HCT116 (cell line): ENCODE data around the gene WDR26. TPM values are rescaled to one million over a fixed set of nuclear protein-coding genes. Genes with fewer than 3 reads are reported as not detected.

Experiments
- ATAC-seq: fragments of 200-7000 bp; cut with Tn5 transposase; 2 replicates; pipeline ENCODE4 v1.9.1; 2020; ENCODE audit warnings: mild to moderate bottlenecking, moderate library complexity
- BruUV-seq: library from RNA; stranded (reverse); fragments of 400-500 nt; replicated peaks from 2 replicates; lab custom pipeline; 2021; lab: Mats Ljungman, UMichigan
- CTCF ChIA-PET: fragments of 300-600 bp; sonication (Branson Sonifier 250); formaldehyde crosslinking; loops from one replicate; lab custom pipeline; 2021; ENCODE audit warnings: antibody characterized with exemption; lab: Charles Lee
- POLR2A ChIA-PET: fragments of 300-600, 350-600 bp; sonication (Branson Sonifier 250); formaldehyde crosslinking; loops from one replicate; lab custom pipeline; 2021; ENCODE audit warnings: antibody characterized with exemption; lab: Charles Lee
- RAD21 ChIA-PET, 2 experiments: fragments of 300-600 bp; sonication (Branson Sonifier 250); formaldehyde crosslinking; loops; one replicate each; lab custom pipeline; 2023; ENCODE audit warnings: low total read pairs in 2 of 2; ENCODE audit not compliant: uncharacterized antibody in 2 of 2, unreplicated experiment in 2 of 2, low non-redundant PET in 1 of 2; lab: Charles Lee
- DNase-seq: peaks from one replicate; pipeline ENCODE4 v3.0.0-alpha.2; 2010; ENCODE audit warnings: low read depth, low spot score
- H2AFZ ChIP-seq: fragments of 200-600 bp; shearing (Covaris generic), sonication (generic); 2 replicates; pipeline ENCODE4 v1.6.1; 2017; ENCODE audit warnings: low read depth, mixed run types, mixed read lengths, antibody characterized with exemption, low read length; ENCODE audit not compliant: poor library complexity, severe bottlenecking
- H3K27ac ChIP-seq: 2 replicates; pipeline ENCODE4 v1.5.1; 2012; ENCODE audit warnings: low read depth, low read length
- H3K27me3 ChIP-seq: fragments of 200-600 bp; sonication (generic); 2 replicates; pipeline ENCODE4 v1.6.1; 2016; ENCODE audit warnings: mixed run types, low read length, mixed read lengths; ENCODE audit not compliant: insufficient read depth
- H3K36me3 ChIP-seq, 2 experiments: fragments of 200-500 bp in 1 of 2; fragments of 200-600 bp in 1 of 2; sonication (Bioruptor generic) in 1 of 2; sonication (generic) in 1 of 2; 2 replicates each; pipeline versions ENCODE4 v1.5.1 to v1.6.1; 2014 to 2016; ENCODE audit warnings: low read length in 2 of 2, inconsistent platforms in 1 of 2, mixed read lengths in 1 of 2, mixed run types in 1 of 2; ENCODE audit not compliant: insufficient read depth in 2 of 2, control insufficient read depth in 1 of 2
- H3K4me1 ChIP-seq, 2 experiments: fragments of 200-600 bp in 1 of 2; sonication (generic) in 1 of 2; 2 replicates each; pipeline versions ENCODE4 v1.5.1 to v1.6.1; 2012 to 2017; ENCODE audit warnings: low read length in 2 of 2, inconsistent platforms in 1 of 2, mild to moderate bottlenecking in 1 of 2, mixed read lengths in 1 of 2, mixed run types in 1 of 2, moderate library complexity in 1 of 2; ENCODE audit not compliant: insufficient read depth in 2 of 2, control insufficient read depth in 1 of 2
- H3K4me2 ChIP-seq: fragments of 200-600 bp; sonication (generic); 2 replicates; pipeline ENCODE4 v1.6.1; 2017; ENCODE audit warnings: mixed run types, low read length, mixed read lengths
- H3K4me3 ChIP-seq, 2 experiments: fragments of 200-600 bp in 1 of 2; sonication (generic) in 1 of 2; replicated peaks in 1 of 2; 2 replicates each; pipeline ENCODE4 v1.5.1; 2011 to 2016; ENCODE audit warnings: low read length in 2 of 2, control low read depth in 1 of 2, low read depth in 1 of 2, mild to moderate bottlenecking in 1 of 2, mixed read lengths in 1 of 2, mixed run types in 1 of 2
- H3K79me2 ChIP-seq: fragments of 200-600 bp; sonication (generic); 2 replicates; pipeline ENCODE4 v1.6.1; 2017; ENCODE audit warnings: mild to moderate bottlenecking, mixed run types, low read length, moderate library complexity, mixed read lengths; ENCODE audit not compliant: insufficient read depth
- H3K9ac ChIP-seq: fragments of 200-600 bp; sonication (generic); 2 replicates; pipeline ENCODE4 v1.6.1; 2016; ENCODE audit warnings: low read length, mixed read lengths
- H3K9me2 ChIP-seq: fragments of 200-600 bp; sonication (generic), shearing (Covaris generic); 2 replicates; pipeline ENCODE4 v1.6.1; 2017; ENCODE audit warnings: mixed run types, mild to moderate bottlenecking, moderate library complexity; ENCODE audit not compliant: insufficient read depth
- H3K9me3 ChIP-seq, 2 experiments: fragments of 200-500 bp in 1 of 2; fragments of 200-600 bp in 1 of 2; sonication (Bioruptor generic) in 1 of 2; sonication (generic) in 1 of 2; 2 replicates each; pipeline ENCODE4 v1.6.1; 2014 to 2017; ENCODE audit warnings: low read length in 2 of 2, mixed read lengths in 2 of 2, inconsistent platforms in 1 of 2, low read depth in 1 of 2, mild to moderate bottlenecking in 1 of 2, mixed run types in 1 of 2, moderate library complexity in 1 of 2; ENCODE audit not compliant: control insufficient read depth in 1 of 2, insufficient read depth in 1 of 2
- H4K20me1 ChIP-seq: fragments of 200-600 bp; sonication (generic), shearing (Covaris generic); 2 replicates; pipeline ENCODE4 v1.6.1; 2017; ENCODE audit warnings: mixed run types, mild to moderate bottlenecking, moderate library complexity; ENCODE audit not compliant: insufficient read depth
- CBX3 ChIP-seq: IDR thresholded peaks from 2 replicates; pipeline ENCODE4 v1.6.1; 2012; ENCODE audit warnings: low read depth
- CEBPB ChIP-seq: IDR thresholded peaks from 2 replicates; pipeline ENCODE4 v1.6.1; 2012; ENCODE audit warnings: low read depth
- EGR1 ChIP-seq: IDR thresholded peaks from 2 replicates; pipeline ENCODE4 v1.6.1; 2012; ENCODE audit warnings: low read depth
- ELF1 ChIP-seq: IDR thresholded peaks from 2 replicates; pipeline ENCODE4 v1.6.1; 2012; ENCODE audit warnings: low read depth, borderline replicate concordance
- EZH2 ChIP-seq: fragments of 200-600 bp; sonication (generic); IDR thresholded peaks from 2 replicates; pipeline ENCODE4 v1.6.1; 2017; ENCODE audit warnings: antibody characterized with exemption, mixed run types
- EZH2phosphoT487 ChIP-seq: fragments of 200-600 bp; IDR thresholded peaks from 2 replicates; pipeline ENCODE4 v1.6.1; 2018; ENCODE audit warnings: antibody characterized with exemption, borderline replicate concordance
- FOSL1 ChIP-seq: IDR thresholded peaks from 2 replicates; pipeline ENCODE4 v1.6.1; 2012; ENCODE audit warnings: low read depth
- JUND ChIP-seq: IDR thresholded peaks from 2 replicates; pipeline ENCODE4 v1.6.1; 2012
- POLR2A ChIP-seq: IDR thresholded peaks from 2 replicates; pipeline ENCODE4 v1.7.0; 2011; ENCODE audit warnings: borderline replicate concordance; ENCODE audit not compliant: insufficient read depth, insufficient read length; ENCODE audit errors: extremely low read depth
- POLR2AphosphoS5 ChIP-seq: IDR thresholded peaks from 2 replicates; pipeline ENCODE4 v1.6.1; 2011; ENCODE audit warnings: mild to moderate bottlenecking, low read depth, low read length, moderate library complexity
- RAD21 ChIP-seq: IDR thresholded peaks from 2 replicates; pipeline ENCODE4 v1.6.1; 2012; ENCODE audit warnings: low read depth, mild to moderate bottlenecking
- SIN3A ChIP-seq: IDR thresholded peaks from 2 replicates; pipeline ENCODE4 v1.6.1; 2012; ENCODE audit warnings: low read depth
- SP1 ChIP-seq: IDR thresholded peaks from 2 replicates; pipeline ENCODE4 v1.6.1; 2012; ENCODE audit warnings: low read depth
- TCF7L2 ChIP-seq: IDR thresholded peaks from 2 replicates; pipeline ENCODE4 v1.7.0; 2011; ENCODE audit warnings: borderline replicate concordance, inconsistent platforms; ENCODE audit not compliant: insufficient read depth, insufficient read length; ENCODE audit errors: extremely low read depth
- YY1 ChIP-seq: IDR thresholded peaks from 2 replicates; pipeline ENCODE4 v1.6.1; 2011; ENCODE audit warnings: low read length, low read depth, moderate library complexity, mild to moderate bottlenecking; ENCODE audit not compliant: insufficient replicate concordance; ENCODE audit errors: extremely low read depth
- ZNF274 ChIP-seq: fragments of 200-500 bp; sonication (Bioruptor generic); IDR thresholded peaks from 2 replicates; pipeline ENCODE4 v1.6.1; 2014; ENCODE audit warnings: mild to moderate bottlenecking, low read depth, low read length, inconsistent platforms
- intact Hi-C: fragments of 100-400 bp; cut with micrococcal nuclease; formaldehyde crosslinking; loops from 2 replicates; pipeline ENCODE4 v1.10.0; 2022
- total RNA-seq: library from RNA; stranded (reverse); gene quantifications from one replicate; pipeline ENCODE4 v1.2.1, GENCODE V29; 2021; ENCODE audit not compliant: unreplicated experiment
- TF ChIP-seq, protein P1 (sequence below): IDR thresholded peaks from 2 replicates; pipeline ENCODE4 v1.6.1; 2012
- TF ChIP-seq, protein P2 (sequence below): IDR thresholded peaks from 2 replicates; pipeline ENCODE4 v1.6.1; 2011; ENCODE audit warnings: mild to moderate bottlenecking, low read length, moderate library complexity; ENCODE audit not compliant: insufficient replicate concordance; ENCODE audit errors: extremely low read depth

WDR26 gene
- total RNA-seq, 1 experiment from 2014 or later = 57.2 TPM

DNA sequence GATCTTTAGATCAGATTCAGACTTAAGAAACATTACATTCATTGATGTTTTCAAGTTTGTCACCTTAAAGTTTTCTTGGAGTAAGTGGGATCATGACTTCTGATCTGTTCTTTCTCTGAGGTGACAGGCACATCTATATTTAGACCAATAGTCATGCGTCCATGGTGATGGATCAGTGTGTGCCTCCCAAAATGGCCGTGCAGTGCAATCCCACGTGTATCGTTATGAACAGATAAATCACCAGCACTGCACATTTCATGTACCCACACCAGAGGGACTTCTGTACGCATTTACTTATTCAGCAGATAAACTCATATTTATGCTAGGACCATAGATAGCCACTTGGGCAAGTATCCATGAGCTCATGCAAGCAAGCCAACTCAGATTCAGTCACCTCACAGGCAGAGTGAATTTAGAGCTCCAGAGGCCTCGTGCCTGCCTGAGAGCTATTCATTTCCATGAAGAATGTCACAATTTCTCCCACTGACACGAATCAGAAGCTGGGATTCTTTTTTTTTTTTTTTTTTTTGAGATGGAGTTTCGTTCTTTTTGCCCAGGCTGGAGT lies 13.9 kb upstream of the WDR26 start:
- RAD21 ChIA-PET = no interaction called here

More for the DNA sequence above, 13.9 kb upstream of the WDR26 start:
- Histone ChIP-seq H3K9ac (no peak overlapping the region), H3K9me3 (no peaks in the 10 kb centered on the region), H3K79me2 (no peaks in the 10 kb centered on the region), H3K27ac (no peak overlapping the region), H3K36me3 (no peaks in the 10 kb centered on the region), H3K27me3 (no peaks in the 10 kb centered on the region), H3K9me2 (no peaks in the 10 kb centered on the region), H2AFZ (no peak overlapping the region), H3K4me2 (no peak overlapping the region), H3K4me1 (peaks cover 6 to 13% of the 10 kb centered on the region in 2 experiments; a peak in 2 of 4 replicates), H4K20me1 (no peaks in the 10 kb centered on the region), H3K4me3 (no peak overlapping the region)
- POLR2A ChIA-PET = no interaction called here
- intact Hi-C loops = no loop called here
- ATAC-seq (no peak), DNase-seq (no peak)
- no TSS peak for BruUV-seq
- CTCF ChIA-PET = interaction anchor here (0.7 to 1.8 kb wide), 2 partner anchors 9 kb away, joined by 3 read pairs; no protein-coding TSS in a partner anchor
- no peak for TF ChIP-seq POLR2AphosphoS5
- TF ChIP-seq TCF7L2 = no peak
- no peak for TF ChIP-seq EZH2phosphoT487
- no peak for TF ChIP-seq RAD21
- TF ChIP-seq, protein P1, sequence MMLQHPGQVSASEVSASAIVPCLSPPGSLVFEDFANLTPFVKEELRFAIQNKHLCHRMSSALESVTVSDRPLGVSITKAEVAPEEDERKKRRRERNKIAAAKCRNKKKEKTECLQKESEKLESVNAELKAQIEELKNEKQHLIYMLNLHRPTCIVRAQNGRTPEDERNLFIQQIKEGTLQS = no peak
- no peak for TF ChIP-seq SP1
- no peak for TF ChIP-seq POLR2A
- no peak for TF ChIP-seq EZH2
- no peak for TF ChIP-seq JUND
- no peak for TF ChIP-seq YY1
- no peak for TF ChIP-seq EGR1
- no peak for TF ChIP-seq CBX3
- TF ChIP-seq, protein P2, sequence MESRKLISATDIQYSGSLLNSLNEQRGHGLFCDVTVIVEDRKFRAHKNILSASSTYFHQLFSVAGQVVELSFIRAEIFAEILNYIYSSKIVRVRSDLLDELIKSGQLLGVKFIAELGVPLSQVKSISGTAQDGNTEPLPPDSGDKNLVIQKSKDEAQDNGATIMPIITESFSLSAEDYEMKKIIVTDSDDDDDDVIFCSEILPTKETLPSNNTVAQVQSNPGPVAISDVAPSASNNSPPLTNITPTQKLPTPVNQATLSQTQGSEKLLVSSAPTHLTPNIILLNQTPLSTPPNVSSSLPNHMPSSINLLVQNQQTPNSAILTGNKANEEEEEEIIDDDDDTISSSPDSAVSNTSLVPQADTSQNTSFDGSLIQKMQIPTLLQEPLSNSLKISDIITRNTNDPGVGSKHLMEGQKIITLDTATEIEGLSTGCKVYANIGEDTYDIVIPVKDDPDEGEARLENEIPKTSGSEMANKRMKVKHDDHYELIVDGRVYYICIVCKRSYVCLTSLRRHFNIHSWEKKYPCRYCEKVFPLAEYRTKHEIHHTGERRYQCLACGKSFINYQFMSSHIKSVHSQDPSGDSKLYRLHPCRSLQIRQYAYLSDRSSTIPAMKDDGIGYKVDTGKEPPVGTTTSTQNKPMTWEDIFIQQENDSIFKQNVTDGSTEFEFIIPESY = no peak
- no peak for TF ChIP-seq ZNF274
- no peak for TF ChIP-seq FOSL1
- TF ChIP-seq CEBPB = no peak
- TF ChIP-seq ELF1 = no peak
- no peak for TF ChIP-seq SIN3A
